ENCODE measurements around the gene PIEZO2. TPM values are rescaled to one million over a fixed set of nuclear protein-coding genes. Genes with fewer than 3 reads are reported as not detected.
"Not testable (repeated sequence)": the region's sequence is repeated elsewhere in the genome, so short reads cannot be mapped to it uniquely, and the experiment has no call there.

The PIEZO2 gene
- total and polyA plus RNA-seq, 11 donors = 0.04 to 4.9 (median 0.20) TPM; not detected in 2

- no peak for ATAC-seq
- H3K27me3 ChIP-seq = no peaks in the 10 kb centered on the region
- DNase-seq = no peak
- H3K36me3 ChIP-seq = no peaks in the 10 kb centered on the region
- peaks cover 0 to 16% (median 0%) of the 10 kb centered on the region in 12 donors for H3K4me1 ChIP-seq
- H3K9me3 ChIP-seq = no peaks in the 10 kb centered on the region
- no peak overlapping the region for H3K4me3 ChIP-seq
- H3K27ac ChIP-seq = no peak overlapping the region
- TF ChIP-seq POLR2A (IDR thresholded peaks at IDR 0.05) = no peak
- TF ChIP-seq, protein P1, sequence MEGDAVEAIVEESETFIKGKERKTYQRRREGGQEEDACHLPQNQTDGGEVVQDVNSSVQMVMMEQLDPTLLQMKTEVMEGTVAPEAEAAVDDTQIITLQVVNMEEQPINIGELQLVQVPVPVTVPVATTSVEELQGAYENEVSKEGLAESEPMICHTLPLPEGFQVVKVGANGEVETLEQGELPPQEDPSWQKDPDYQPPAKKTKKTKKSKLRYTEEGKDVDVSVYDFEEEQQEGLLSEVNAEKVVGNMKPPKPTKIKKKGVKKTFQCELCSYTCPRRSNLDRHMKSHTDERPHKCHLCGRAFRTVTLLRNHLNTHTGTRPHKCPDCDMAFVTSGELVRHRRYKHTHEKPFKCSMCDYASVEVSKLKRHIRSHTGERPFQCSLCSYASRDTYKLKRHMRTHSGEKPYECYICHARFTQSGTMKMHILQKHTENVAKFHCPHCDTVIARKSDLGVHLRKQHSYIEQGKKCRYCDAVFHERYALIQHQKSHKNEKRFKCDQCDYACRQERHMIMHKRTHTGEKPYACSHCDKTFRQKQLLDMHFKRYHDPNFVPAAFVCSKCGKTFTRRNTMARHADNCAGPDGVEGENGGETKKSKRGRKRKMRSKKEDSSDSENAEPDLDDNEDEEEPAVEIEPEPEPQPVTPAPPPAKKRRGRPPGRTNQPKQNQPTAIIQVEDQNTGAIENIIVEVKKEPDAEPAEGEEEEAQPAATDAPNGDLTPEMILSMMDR (IDR thresholded peaks at IDR 0.05) = no peak
- 88 to 100% (median 93%) methylated on average over 1 of the region's 1 CpG for WGBS, 4 donors
- intact Hi-C loops (cut with DNase I) = no loop called here
These were observed 225.8 kb downstream of the PIEZO2 start for GRCh38 chr18:10923551-10924070.

DNA sequence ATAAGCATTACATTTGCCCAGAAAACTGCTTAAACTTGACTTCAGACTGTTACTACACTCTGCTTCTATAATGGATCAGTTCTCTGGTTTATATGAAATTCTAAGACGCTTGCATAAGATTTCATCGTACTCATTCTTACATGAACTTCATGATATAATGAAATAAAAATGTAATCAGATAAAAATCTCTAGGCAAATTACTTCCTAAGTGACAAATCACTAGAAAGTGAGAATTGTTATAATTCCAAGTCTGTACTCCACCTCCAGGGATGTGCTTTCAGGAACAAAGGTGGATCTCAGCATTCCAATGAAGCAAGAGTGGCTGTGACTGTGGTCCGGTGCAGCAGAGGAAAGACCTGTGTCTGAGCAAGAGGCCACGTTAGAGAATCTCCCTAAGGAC lies 226.2 kb downstream of the PIEZO2 start:
- Histone ChIP-seq H3K4me3 (no peak overlapping the region), H3K4me1 (peaks cover 0 to 16% (median 0%) of the 10 kb centered on the region in 12 donors), H3K27ac (no peak overlapping the region), H3K9me3 (no peaks in the 10 kb centered on the region), H3K36me3 (no peaks in the 10 kb centered on the region), H3K27me3 (no peaks in the 10 kb centered on the region)
- intact Hi-C loops (cut with DNase I) = no loop called here
- no peak for TF ChIP-seq POLR2A (IDR thresholded peaks at IDR 0.05)
- TF ChIP-seq, protein P1 (IDR thresholded peaks at IDR 0.05) = no peak
- ATAC-seq (no peak), DNase-seq (no peak)
- WGBS, 4 donors = 62 to 67% (median 65%) methylated on average over 4 of the region's 4 CpGs

GRCh38 chr18:10922712-10923111 lies 226.7 kb downstream of the PIEZO2 start:
- WGBS, 4 donors = 88 to 97% (median 93%) methylated on average over 1 of the region's 1 CpG

GRCh38 chr18:10920309-10920708 lies 229.1 kb downstream of the PIEZO2 start:
- H3K27me3 ChIP-seq; DNase-seq; H3K4me3 ChIP-seq; H3K9me3 ChIP-seq; H3K36me3 ChIP-seq; H3K4me1 ChIP-seq; H3K27ac ChIP-seq; ATAC-seq; intact Hi-C loops (cut with DNase I): not testable (repeated sequence)
- 71 to 86% (median 79%) methylated on average over 6 of the region's 6 CpGs for WGBS, 4 donors

More at GRCh38 chr18:10922712-10923111, 226.7 kb downstream of the PIEZO2 start:
- DNase-seq; intact Hi-C loops (cut with DNase I); H3K27me3 ChIP-seq; ATAC-seq; H3K27ac ChIP-seq; H3K9me3 ChIP-seq; H3K36me3 ChIP-seq; H3K4me3 ChIP-seq: not testable (repeated sequence)
- peaks cover 0 to 16% (median 0%) of the 10 kb centered on the region in 12 donors for H3K4me1 ChIP-seq

- no peak overlapping the region for H3K4me3 ChIP-seq
- intact Hi-C loops (cut with DNase I) = no loop called here
- ATAC-seq = no peak
- no peak for DNase-seq
- 83 to 94% (median 87%) methylated on average over 2 of the region's 2 CpGs for WGBS, 4 donors
- H3K9me3 ChIP-seq = no peaks in the 10 kb centered on the region
- TF ChIP-seq, protein P1 (IDR thresholded peaks at IDR 0.05) = no peak
- TF ChIP-seq POLR2A (IDR thresholded peaks at IDR 0.05) = no peak
- H3K4me1 ChIP-seq = no peaks in the 10 kb centered on the region
- no peaks in the 10 kb centered on the region for H3K36me3 ChIP-seq
- no peak overlapping the region for H3K27ac ChIP-seq
- no peaks in the 10 kb centered on the region for H3K27me3 ChIP-seq
These were observed 229.5 kb downstream of the PIEZO2 start for GRCh38 chr18:10919851-10920250.

All from heart left ventricle (tissue), 16 donors.